Body of pancreas (tissue), 4 donors: ENCODE results near the gene ZYG11A. TPM values are rescaled to one million over a fixed set of nuclear protein-coding genes. Genes with fewer than 3 reads are reported as not detected.

Experiments
- ATAC-seq: fragments of 150-250 bp; one replicate; pipeline ENCODE4 v1.9.1; 2016
- DNase-seq, 4 donors: peaks; one replicate each; pipeline ENCODE4 v3.0.0-alpha.2; 2019
- H3K27ac ChIP-seq, 4 donors: fragments of 200-600 bp; sonication (generic); 1 replicate in 3 of 4; 2 replicates in 1 of 4; pipeline versions ENCODE4 v1.5.1 to v1.6.1; 2016 to 2019; ENCODE audit warnings: mild to moderate bottlenecking in 1 of 4, mixed read lengths in 1 of 4, moderate library complexity in 1 of 4
- H3K27me3 ChIP-seq, 2 donors: fragments of 200-600 bp; sonication (generic); one replicate each; pipeline ENCODE4 v1.6.0; 2016; ENCODE audit warnings: mild to moderate bottlenecking in 1 of 2
- H3K36me3 ChIP-seq, 2 donors: fragments of 200-600 bp; sonication (generic); replicated peaks in 1 of 2; 2 replicates each; pipeline ENCODE4 v1.5.1; 2016; ENCODE audit warnings: low read depth in 2 of 2; ENCODE audit not compliant: insufficient read depth in 1 of 2
- H3K4me1 ChIP-seq: fragments of 200-600 bp; sonication (generic); one replicate; pipeline ENCODE4 v1.6.0; 2016
- H3K4me3 ChIP-seq, 2 donors: fragments of 200-600 bp; sonication (generic); 1 replicate in 1 of 2; 2 replicates in 1 of 2; pipeline ENCODE4 v1.5.1; 2016 to 2019
- H3K9me3 ChIP-seq, 3 donors: fragments of 200-600 bp; sonication (generic); 1 replicate in 2 of 3; 2 replicates in 1 of 3; pipeline ENCODE4 v1.5.1; 2016
- CTCF ChIP-seq, 7 experiments: fragments of 450-650 bp in 4 of 7; fragments of 200-600 bp in 3 of 7; sonication (generic) in 3 of 7; IDR thresholded peaks; one replicate each; pipeline ENCODE4 v1.5.1; 2016 to 2019; ENCODE audit warnings: antibody characterized with exemption in 7 of 7
- POLR2A ChIP-seq, 3 donors: fragments of 450-650 bp; IDR thresholded peaks; one replicate each; pipeline ENCODE4 v1.6.1; 2016; ENCODE audit warnings: antibody characterized with exemption in 3 of 3, mild to moderate bottlenecking in 2 of 3
- WGBS, 2 donors: methylation state at CpG; one replicate each; pipeline ENCODE4 v1.1.5; 2017; 5-methylcytosine and 5-hydroxymethylcytosine counted together
- intact Hi-C: fragments of 100-400 bp; cut with DNase I; formaldehyde crosslinking; loops from one replicate; pipeline ENCODE4 v1.15.1; 2023
- total RNA-seq, 2 donors: library from RNA; depleted of rRNA; stranded (reverse); fragments of >200 nt; gene quantifications; one replicate each; pipeline ENCODE4 v1.1.0, GENCODE V29; 2016

ZYG11A gene
- total RNA-seq, 2 donors from 2014 or later = not detected

- ATAC-seq (no peak), DNase-seq (no peak)
- 77 to 78% methylated on average over 8 of the region's 8 CpGs for WGBS, 2 donors
- no peaks in the 10 kb centered on the region for H3K27me3 ChIP-seq
- no peaks in the 10 kb centered on the region for H3K9me3 ChIP-seq
- intact Hi-C loops = no loop called here
- H3K4me3 ChIP-seq = no peak overlapping the region
- TF ChIP-seq CTCF (IDR thresholded peaks at IDR 0.05) (no peak), POLR2A (IDR thresholded peaks at IDR 0.05) (no peak)
- no peaks in the 10 kb centered on the region for H3K36me3 ChIP-seq
- H3K4me1 ChIP-seq = peaks cover 10% of the 10 kb centered on the region
- no peak overlapping the region for H3K27ac ChIP-seq
These were observed 71.0 kb downstream of the ZYG11A start for GRCh38 chr1:52913537-52913936.

- intact Hi-C loops = no loop called here
- WGBS, 2 donors = 84 to 85% methylated on average over 5 of the region's 5 CpGs
- TF ChIP-seq POLR2A (IDR thresholded peaks at IDR 0.05) = no peak
- TF ChIP-seq CTCF (IDR thresholded peaks at IDR 0.05) = no peak
- Histone ChIP-seq H3K27me3 (no peaks in the 10 kb centered on the region), H3K9me3 (no peaks in the 10 kb centered on the region), H3K27ac (no peak overlapping the region), H3K4me1 (peaks cover 13% of the 10 kb centered on the region), H3K4me3 (no peak overlapping the region), H3K36me3 (no peaks in the 10 kb centered on the region)
- DNase-seq = no peak
- no peak for ATAC-seq
These were observed 71.9 kb downstream of the ZYG11A start for GRCh38 chr1:52914463-52914862.

GRCh38 chr1:52915211-52915854, 72.8 kb downstream of the ZYG11A start:
- no peaks in the 10 kb centered on the region for H3K36me3 ChIP-seq
- intact Hi-C loops = loop anchor here (5.0 kb wide), 1 partner anchor 272 kb away; no protein-coding TSS in a partner anchor
- DNase-seq = no peak
- H3K4me3 ChIP-seq = no peak overlapping the region
- whole genome bisulfite sequencing, 2 donors = 81 to 92% methylated on average over 2 of the region's 2 CpGs
- no peak for TF ChIP-seq CTCF (IDR thresholded peaks at IDR 0.05)
- no peak for TF ChIP-seq POLR2A (IDR thresholded peaks at IDR 0.05)
- no peak overlapping the region for H3K27ac ChIP-seq
- H3K9me3 ChIP-seq = no peaks in the 10 kb centered on the region
- no peaks in the 10 kb centered on the region for H3K27me3 ChIP-seq
- peaks cover 22% of the 10 kb centered on the region for H3K4me1 ChIP-seq
- no peak for ATAC-seq

GRCh38 chr1:52915855-52916220, 73.3 kb downstream of the ZYG11A start:
- DNase-seq (no peak), ATAC-seq (no peak)
- Histone ChIP-seq H3K27me3 (no peaks in the 10 kb centered on the region), H3K36me3 (no peaks in the 10 kb centered on the region), H3K4me1 (peaks cover 22% of the 10 kb centered on the region), H3K27ac (no peak overlapping the region), H3K4me3 (no peak overlapping the region), H3K9me3 (no peaks in the 10 kb centered on the region)
- TF ChIP-seq CTCF (IDR thresholded peaks at IDR 0.05) (no peak), POLR2A (IDR thresholded peaks at IDR 0.05) (no peak)
- intact Hi-C loops = loop anchor here (5.0 kb wide), 1 partner anchor 271 kb away; no protein-coding TSS in a partner anchor
- WGBS, 2 donors = 68 to 75% methylated on average over 7 of the region's 7 CpGs
